Naive thymus-derived CD4-positive, alpha-beta T cell (primary cell): ENCODE data around the gene FN3KRP. TPM values are rescaled to one million over a fixed set of nuclear protein-coding genes. Genes with fewer than 3 reads are reported as not detected.

Experiments
- ATAC-seq: fragments of 150-1000 bp; cut with Tn5 transposase; 2 replicates; pipeline ENCODE4 v1.10.0; 2021; ENCODE audit warnings: mild to moderate bottlenecking, moderate library complexity
- CTCF ChIA-PET: fragments of 350-600 bp; sonication (Branson Sonifier 250); formaldehyde crosslinking; loops from one replicate; lab custom pipeline; 2021; ENCODE audit warnings: antibody characterized with exemption; lab: Charles Lee
- POLR2A ChIA-PET: fragments of 350-600 bp; sonication (Branson Sonifier 250); formaldehyde crosslinking; loops from one replicate; lab custom pipeline; 2021; ENCODE audit warnings: antibody characterized with exemption, inconsistent platforms; lab: Charles Lee
- DNase-seq, 9 donors: peaks; one replicate each; pipeline versions ENCODE4 v3.0.0 to v3.0.0-alpha.2; 2020 to 2022; ENCODE audit warnings: mixed read lengths in 1 of 9
- H3K27ac ChIP-seq: one replicate; pipeline ENCODE4 v1.7.0; 2013; ENCODE audit warnings: mild to moderate bottlenecking, low read depth, low read length, moderate library complexity
- H3K27me3 ChIP-seq, 2 donors: one replicate each; pipeline ENCODE4 v1.7.0; 2013; ENCODE audit warnings: low read length in 2 of 2, mild to moderate bottlenecking in 2 of 2, moderate library complexity in 2 of 2; ENCODE audit not compliant: control insufficient read depth in 2 of 2, insufficient read depth in 2 of 2
- H3K36me3 ChIP-seq, 3 experiments: 1 replicate in 2 of 3; 2 replicates in 1 of 3; pipeline ENCODE4 v1.7.0; 2013; ENCODE audit warnings: low read length in 3 of 3, mild to moderate bottlenecking in 3 of 3, moderate library complexity in 1 of 3; ENCODE audit not compliant: insufficient read depth in 3 of 3, control insufficient read depth in 2 of 3
- H3K4me1 ChIP-seq, 2 donors: one replicate each; pipeline ENCODE4 v1.7.0; 2013; ENCODE audit warnings: low read length in 2 of 2, mild to moderate bottlenecking in 2 of 2, moderate library complexity in 1 of 2; ENCODE audit not compliant: control insufficient read depth in 2 of 2, insufficient read depth in 2 of 2
- H3K4me3 ChIP-seq: 2 replicates; pipeline ENCODE4 v1.7.0; 2013; ENCODE audit warnings: mild to moderate bottlenecking, low read length
- H3K9me3 ChIP-seq, 3 experiments: 1 replicate in 2 of 3; 2 replicates in 1 of 3; pipeline ENCODE4 v1.7.0; 2013; ENCODE audit warnings: low read length in 3 of 3; ENCODE audit not compliant: control insufficient read depth in 2 of 3
- H3K27ac Mint-ChIP-seq, 9 donors: one replicate each; pipeline ENCODE4 v1.8.0; 2020 to 2022; ENCODE audit warnings: mixed read lengths in 9 of 9, mild to moderate bottlenecking in 8 of 9, moderate library complexity in 5 of 9, inconsistent platforms in 2 of 9
- H3K27me3 Mint-ChIP-seq, 5 donors: one replicate each; pipeline ENCODE4 v1.8.0; 2021 to 2022; ENCODE audit warnings: mixed read lengths in 5 of 5, mild to moderate bottlenecking in 1 of 5
- H3K36me3 Mint-ChIP-seq, 5 donors: one replicate each; pipeline ENCODE4 v1.8.0; 2020 to 2022; ENCODE audit warnings: mixed read lengths in 5 of 5, mild to moderate bottlenecking in 3 of 5, inconsistent platforms in 1 of 5
- H3K4me1 Mint-ChIP-seq, 7 donors: one replicate each; pipeline ENCODE4 v1.8.0; 2020 to 2022; ENCODE audit warnings: mixed read lengths in 7 of 7, mild to moderate bottlenecking in 3 of 7, inconsistent platforms in 1 of 7
- H3K4me3 Mint-ChIP-seq, 10 donors: one replicate each; pipeline ENCODE4 v1.8.0; 2020 to 2022; ENCODE audit warnings: mild to moderate bottlenecking in 10 of 10, mixed read lengths in 10 of 10, moderate library complexity in 6 of 10, inconsistent platforms in 2 of 10
- H3K9me3 Mint-ChIP-seq, 11 donors: one replicate each; pipeline ENCODE4 v1.8.0; 2020 to 2022; ENCODE audit warnings: mixed read lengths in 11 of 11, mild to moderate bottlenecking in 4 of 11, inconsistent platforms in 1 of 11, moderate library complexity in 1 of 11
- intact Hi-C, 2 donors: fragments of 100-400 bp; cut with micrococcal nuclease; formaldehyde crosslinking; loops; one replicate each; pipeline ENCODE4 v1.15.1; 2023
- polyA plus RNA-seq, 2 donors: library from polyadenylated mRNA; unstranded; fragments of 300-500 nt; fragmentation: Illumina TruSeq; gene quantifications; one replicate each; pipeline ENCODE4 v1.2.3, GENCODE V29; 2021
- total RNA-seq, 6 experiments: library from RNA in 5 of 6; stranded (reverse) in 5 of 6; gene quantifications; 1 replicate in 5 of 6; 2 replicates in 1 of 6; pipeline ENCODE4 v1.2.3 and lab custom pipeline; 2021 to 2026

Gene FN3KRP
- total and polyA plus RNA-seq, 7 experiments from 2014 or later, result 29.9 to 38.7 (median 33.4) TPM

DNA sequence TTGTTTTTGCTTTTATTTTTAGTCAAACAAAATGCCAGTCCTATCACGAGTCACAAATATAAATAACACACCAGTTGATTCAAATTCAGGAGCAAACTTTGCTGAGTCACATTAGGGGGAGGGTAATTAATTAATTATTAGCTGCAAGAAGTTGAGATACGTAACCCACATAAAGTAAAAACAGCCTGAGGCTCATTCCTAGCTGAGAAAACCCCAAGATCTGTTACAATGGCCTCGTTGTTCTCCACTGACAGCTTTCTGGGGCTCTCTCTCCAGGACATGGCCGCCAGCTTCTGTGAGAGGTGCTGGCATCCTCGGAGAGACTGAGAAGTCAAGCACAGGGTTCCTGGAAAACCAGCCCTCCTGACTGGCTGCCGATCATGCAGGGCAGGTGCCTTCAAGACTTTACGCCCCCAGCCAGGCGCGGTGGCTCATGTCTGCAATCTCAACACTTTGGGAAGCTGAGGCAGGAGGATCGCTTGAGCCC is 29.1 kb upstream of the FN3KRP start:
- Histone ChIP-seq H3K27ac (no peak overlapping the region), H3K4me1 (no peaks in the 10 kb centered on the region), H3K36me3 (no peaks in the 10 kb centered on the region), H3K9me3 (no peaks in the 10 kb centered on the region), H3K27me3 (no peaks in the 10 kb centered on the region), H3K4me3 (no peak overlapping the region)
- no peak for DNase-seq
- Mint-ChIP-seq H3K9me3 (peaks cover 0 to 4% (median 0%) of the 10 kb centered on the region in 11 donors), H3K4me1 (peaks cover 0 to 4% (median 0%) of the 10 kb centered on the region in 7 donors), H3K27me3 (no peaks in the 10 kb centered on the region), H3K36me3 (peaks cover 0 to 18% (median 1%) of the 10 kb centered on the region in 5 donors), H3K4me3 (no peak overlapping the region), H3K27ac (no peak overlapping the region)
- no peak for ATAC-seq
- ChIA-PET CTCF (no interaction called here), POLR2A (no interaction called here)
- intact Hi-C loops, result no loop called here

DNA sequence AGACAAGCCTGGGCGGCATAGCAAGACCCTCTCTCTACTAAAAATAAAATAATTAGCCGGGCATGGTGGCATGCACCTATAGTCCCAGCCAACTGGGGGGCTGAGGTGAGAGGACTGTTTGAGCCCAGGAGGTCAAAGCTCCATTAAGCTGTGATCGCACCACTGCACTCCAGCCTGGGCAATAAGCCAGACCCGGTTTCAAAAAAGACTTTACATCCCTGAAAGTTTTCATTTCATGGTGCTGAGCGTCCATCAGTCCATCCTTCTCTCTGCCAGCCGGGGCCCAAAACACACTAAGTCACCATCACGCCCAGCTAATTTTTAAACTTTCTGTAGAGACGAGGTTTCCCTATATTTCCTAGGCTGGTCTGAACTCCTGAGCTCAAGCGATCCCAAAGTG is 28.6 kb upstream of the FN3KRP start:
- ATAC-seq (no peak), DNase-seq (no peak)
- H3K27me3 ChIP-seq, result no peaks in the 10 kb centered on the region
- H3K27ac ChIP-seq, result no peak overlapping the region
- no peaks in the 10 kb centered on the region for H3K36me3 ChIP-seq
- Mint-ChIP-seq H3K27me3 (no peaks in the 10 kb centered on the region), H3K4me3 (no peak overlapping the region), H3K4me1 (peaks cover 0 to 4% (median 0%) of the 10 kb centered on the region in 7 donors), H3K27ac (no peak overlapping the region), H3K36me3 (peaks cover 0 to 18% (median 0%) of the 10 kb centered on the region in 5 donors), H3K9me3 (no peaks in the 10 kb centered on the region)
- intact Hi-C loops, result no loop called here
- H3K4me3 ChIP-seq, result no peak overlapping the region
- CTCF ChIA-PET, result no interaction called here
- H3K4me1 ChIP-seq, result no peaks in the 10 kb centered on the region
- H3K9me3 ChIP-seq, result no peaks in the 10 kb centered on the region
- POLR2A ChIA-PET, result no interaction called here

DNA sequence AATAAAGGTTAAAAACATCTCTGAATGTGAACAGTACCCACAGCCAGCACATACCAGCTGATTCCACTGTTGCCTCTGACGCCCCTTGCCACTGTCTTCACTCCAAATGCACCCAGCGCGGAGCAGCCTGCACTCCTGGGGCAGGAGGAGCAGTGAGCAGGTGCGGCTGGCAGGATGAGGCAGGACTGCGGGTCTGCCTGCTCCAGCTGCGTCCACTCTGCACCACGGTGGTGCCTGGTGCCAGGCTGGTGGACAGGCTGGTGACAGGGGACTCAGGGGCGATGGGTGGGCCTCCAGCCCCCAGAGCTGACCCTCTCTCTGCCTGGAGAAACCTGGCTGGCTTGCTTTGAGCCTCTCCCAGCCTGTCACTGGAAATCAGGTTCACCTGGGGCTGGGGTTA is 27.4 kb upstream of the FN3KRP start:
- no peaks in the 10 kb centered on the region for H3K27me3 ChIP-seq
- peaks cover 0 to 18% (median 4%) of the 10 kb centered on the region in 5 donors for H3K36me3 Mint-ChIP-seq
- no peak overlapping the region for H3K27ac Mint-ChIP-seq
- ChIA-PET CTCF (no interaction called here), POLR2A (interaction anchor here (0.9 kb wide), 1 partner anchor 8 kb away, joined by 3 read pairs; no protein-coding TSS in a partner anchor)
- no peaks in the 10 kb centered on the region for H3K9me3 ChIP-seq
- ATAC-seq (no peak), DNase-seq (no peak)
- intact Hi-C loops, result no loop called here
- H3K4me1 ChIP-seq, result no peaks in the 10 kb centered on the region
- no peaks in the 10 kb centered on the region for H3K27me3 Mint-ChIP-seq
- peaks cover 0 to 4% (median 0%) of the 10 kb centered on the region in 7 donors for H3K4me1 Mint-ChIP-seq
- H3K4me3 Mint-ChIP-seq, result no peak overlapping the region
- H3K4me3 ChIP-seq, result no peak overlapping the region
- peaks cover 0 to 6% (median 0%) of the 10 kb centered on the region in 11 donors for H3K9me3 Mint-ChIP-seq
- no peaks in the 10 kb centered on the region for H3K36me3 ChIP-seq
- H3K27ac ChIP-seq, result no peak overlapping the region

DNA sequence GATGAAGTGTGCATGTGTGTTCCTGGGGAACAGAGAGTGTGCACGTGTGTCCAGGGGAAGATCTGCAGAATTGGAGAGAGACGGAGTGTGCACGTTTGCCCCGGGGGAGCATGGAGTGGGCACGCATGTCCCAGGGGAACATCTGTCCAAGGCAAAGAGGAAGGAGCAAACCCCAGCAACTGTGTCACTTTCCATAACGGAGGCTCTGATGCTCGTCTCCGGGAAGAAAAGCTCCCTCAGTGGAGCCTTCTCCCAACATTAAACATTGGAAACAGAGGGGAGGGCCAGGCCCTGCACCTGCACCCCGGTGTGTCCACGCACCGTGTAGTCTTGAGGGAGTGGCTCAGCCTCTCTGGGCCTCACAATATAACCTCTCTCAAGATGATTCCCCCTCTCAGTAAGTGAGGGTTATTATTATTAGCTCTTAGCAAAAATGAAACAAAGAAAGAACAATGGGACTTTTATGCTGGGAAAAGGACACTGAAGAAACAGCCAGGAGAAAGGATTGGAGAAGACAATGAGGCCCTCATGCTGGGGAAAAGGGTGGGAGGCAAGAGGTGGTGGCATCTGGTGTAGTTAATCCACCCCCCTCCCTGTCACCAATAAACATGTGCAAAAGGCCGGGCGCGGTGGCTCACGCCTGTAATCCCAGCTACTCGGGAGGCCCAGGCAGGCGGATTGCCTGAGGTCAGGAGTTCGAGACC is 25.6 kb upstream of the FN3KRP start:
- CTCF ChIA-PET, result interaction anchor here (0.6 kb wide), 1 partner anchor 322 kb away, joined by 3 read pairs; no protein-coding TSS in a partner anchor

DNA sequence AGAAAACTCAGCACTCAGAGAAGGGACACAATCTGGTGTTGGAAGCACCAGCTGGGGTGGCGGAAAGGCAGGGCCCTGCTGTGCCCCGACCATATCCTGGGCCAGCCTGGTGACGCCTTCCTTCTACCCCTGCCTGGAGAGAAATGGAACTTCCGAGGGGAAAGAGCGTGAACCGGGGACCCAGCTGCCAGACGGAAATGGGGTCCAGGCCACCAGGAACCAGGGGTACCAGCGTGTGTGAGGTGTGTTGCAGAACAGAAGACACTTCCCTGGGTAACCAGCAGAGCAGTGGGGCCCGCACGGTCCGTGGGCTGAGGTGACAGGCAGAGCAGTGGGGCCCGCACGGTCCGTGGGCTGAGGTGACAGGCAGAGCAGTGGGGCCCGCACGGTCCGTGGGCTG is 24.8 kb upstream of the FN3KRP start:
- H3K4me1 Mint-ChIP-seq, result peaks cover 0 to 2% (median 0%) of the 10 kb centered on the region in 7 donors
- peak overlapping the region in 1 of 9 donors; percentile 38 for H3K27ac Mint-ChIP-seq

More for the DNA sequence above, 25.6 kb upstream of the FN3KRP start:
- ATAC-seq (no peak), DNase-seq (no peak)
- H3K9me3 ChIP-seq, result peaks cover 0 to 7% (median 0%) of the 10 kb centered on the region in 3 experiments
- H3K27ac ChIP-seq, result no peak overlapping the region
- no peaks in the 10 kb centered on the region for H3K4me1 ChIP-seq
- intact Hi-C loops, result loop anchor here in 1 of 2 donors (10.0 kb wide), 1 partner anchor 96 kb away; no protein-coding TSS in a partner anchor
- no peaks in the 10 kb centered on the region for H3K36me3 ChIP-seq
- H3K4me1 Mint-ChIP-seq, result peaks cover 0 to 2% (median 0%) of the 10 kb centered on the region in 7 donors
- H3K27me3 ChIP-seq, result no peaks in the 10 kb centered on the region
- H3K36me3 Mint-ChIP-seq, result peaks cover 0 to 23% (median 14%) of the 10 kb centered on the region in 5 donors
- no peak overlapping the region for H3K4me3 ChIP-seq
- peaks cover 0 to 5% (median 0%) of the 10 kb centered on the region in 5 donors for H3K27me3 Mint-ChIP-seq
- H3K4me3 Mint-ChIP-seq, result no peak overlapping the region
- H3K27ac Mint-ChIP-seq, result no peak overlapping the region
- POLR2A ChIA-PET, result no interaction called here
- H3K9me3 Mint-ChIP-seq, result peaks cover 0 to 15% (median 8%) of the 10 kb centered on the region in 11 donors

DNA sequence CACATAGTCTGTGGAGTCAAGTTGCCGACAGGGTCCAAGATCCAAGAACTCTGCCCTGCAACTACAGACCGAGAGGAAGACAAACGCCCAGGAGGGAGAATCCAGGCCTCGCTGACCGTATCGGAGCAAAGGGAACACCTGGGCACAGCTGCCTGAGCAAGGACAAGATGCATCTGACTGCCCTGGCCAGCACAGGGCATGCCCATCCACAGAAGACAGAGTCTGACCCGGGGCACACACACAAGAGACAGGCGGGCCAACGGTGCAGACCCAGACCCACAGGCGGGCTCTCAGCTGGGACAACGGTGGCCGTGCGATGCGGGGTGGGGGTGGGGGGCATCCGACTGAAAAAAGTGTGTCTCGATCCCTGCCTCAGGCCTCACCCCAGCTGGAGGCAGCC is 24.2 kb upstream of the FN3KRP start:
- intact Hi-C loops, result loop anchor here in 1 of 2 donors (10.0 kb wide), 1 partner anchor 97 kb away; no protein-coding TSS in a partner anchor
- CTCF ChIA-PET, result no interaction called here
- H3K27me3 Mint-ChIP-seq, result peaks cover 0 to 14% (median 0%) of the 10 kb centered on the region in 5 donors

More for the DNA sequence above, 24.8 kb upstream of the FN3KRP start:
- Mint-ChIP-seq H3K4me3 (no peak overlapping the region), H3K9me3 (peaks cover 0 to 15% (median 8%) of the 10 kb centered on the region in 11 donors), H3K36me3 (peaks cover 0 to 27% (median 14%) of the 10 kb centered on the region in 5 donors), H3K27me3 (peaks cover 0 to 9% (median 0%) of the 10 kb centered on the region in 5 donors)
- POLR2A ChIA-PET, result no interaction called here
- CTCF ChIA-PET, result no interaction called here
- Histone ChIP-seq H3K27me3 (no peaks in the 10 kb centered on the region), H3K4me1 (no peaks in the 10 kb centered on the region), H3K36me3 (no peaks in the 10 kb centered on the region), H3K9me3 (peaks cover 0 to 7% (median 0%) of the 10 kb centered on the region in 3 experiments), H3K27ac (no peak overlapping the region), H3K4me3 (no peak overlapping the region)
- ATAC-seq, result no peak
- DNase-seq, result no peak
- intact Hi-C loops, result loop anchor here in 1 of 2 donors (10.0 kb wide), 1 partner anchor 97 kb away; no protein-coding TSS in a partner anchor

More for the DNA sequence above, 24.2 kb upstream of the FN3KRP start:
- H3K27ac ChIP-seq, result no peak overlapping the region
- H3K4me3 ChIP-seq, result no peak overlapping the region
- peaks cover 2 to 5% of the 10 kb centered on the region in 2 donors for H3K4me1 ChIP-seq
- peaks cover 0 to 15% (median 8%) of the 10 kb centered on the region in 11 donors for H3K9me3 Mint-ChIP-seq
- no peak for DNase-seq
- peaks cover 0 to 7% (median 0%) of the 10 kb centered on the region in 3 experiments for H3K9me3 ChIP-seq
- no peak overlapping the region for H3K4me3 Mint-ChIP-seq
- peaks cover 0 to 6% (median 0%) of the 10 kb centered on the region in 7 donors for H3K4me1 Mint-ChIP-seq
- POLR2A ChIA-PET, result interaction anchor here (0.6 kb wide), 1 partner anchor 357 kb away, joined by 4 read pairs; no protein-coding TSS in a partner anchor
- H3K27me3 ChIP-seq, result no peaks in the 10 kb centered on the region
- no peak overlapping the region for H3K27ac Mint-ChIP-seq
- H3K36me3 ChIP-seq, result no peaks in the 10 kb centered on the region
- no peak for ATAC-seq
- H3K36me3 Mint-ChIP-seq, result peaks cover 0 to 22% (median 14%) of the 10 kb centered on the region in 5 donors
